ENCODE results near the gene GJD3. TPM values are rescaled to one million over a fixed set of nuclear protein-coding genes. Genes with fewer than 3 reads are reported as not detected.

Gene GJD3
- total RNA-seq, 1 donor from 2014 or later: not detected

DNA sequence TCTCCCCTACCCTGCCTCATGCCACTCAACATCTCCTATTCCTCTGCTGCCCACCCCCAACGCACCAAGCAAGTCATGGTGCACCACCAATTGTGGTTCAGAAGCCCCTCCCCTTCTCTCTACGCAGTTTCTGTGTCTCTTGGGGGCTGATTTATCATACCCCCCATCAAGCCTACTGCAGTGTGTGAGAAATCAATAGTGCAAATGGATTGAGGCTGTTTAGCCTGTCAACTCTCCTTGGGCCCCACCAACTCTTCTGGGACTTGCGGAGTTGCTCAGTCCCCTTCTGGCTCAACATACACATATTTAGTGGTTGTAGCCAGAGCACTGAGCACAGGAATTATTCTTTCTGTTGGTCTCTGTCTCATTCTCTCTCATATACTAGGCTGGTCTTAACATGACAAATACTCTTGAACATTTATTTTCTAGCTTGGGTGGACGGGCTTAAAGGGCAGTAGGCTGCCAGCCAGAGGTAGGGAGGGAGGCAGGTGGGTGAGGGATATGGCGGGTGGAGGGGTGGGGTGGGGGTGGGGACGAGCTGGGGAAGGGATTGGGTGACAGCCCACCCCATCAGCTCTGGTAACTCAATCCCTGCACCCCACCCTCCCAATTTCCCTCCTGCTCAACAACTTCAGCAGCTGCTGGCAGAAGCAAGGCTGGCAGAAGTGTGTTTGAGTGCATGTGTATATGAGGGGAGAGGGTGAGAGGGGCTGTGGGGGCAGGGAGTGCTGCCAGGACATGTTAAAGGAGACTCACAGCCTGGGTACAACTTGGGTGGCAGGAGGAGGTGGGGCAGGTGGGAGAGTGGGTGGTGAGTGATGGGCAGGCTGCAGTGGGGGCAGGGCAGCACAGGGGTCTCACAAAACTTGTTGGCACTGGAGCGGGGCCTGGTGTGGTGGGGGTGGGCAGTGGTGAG is 50.6 kb downstream of the GJD3 start:
- DNase-seq (ENCODE audit: low read depth): peak; percentile 65

Other genes starting within 250 kb of the GJD3 start
- 104 and 111 TPM in 2 replicates for gene MSL1, start 242.8 kb downstream of the GJD3 start, total RNA-seq
- gene CASC3, start 224.2 kb downstream of the GJD3 start, total RNA-seq: 35.0 and 49.0 TPM in 2 replicates
- 1.1 and 1.9 TPM in 2 replicates for gene RAPGEFL1, start 187.3 kb downstream of the GJD3 start, total RNA-seq
- gene WIPF2, start 145.4 kb downstream of the GJD3 start, total RNA-seq: 3.7 and 3.8 TPM in 2 replicates
- 2.6 and 3.8 TPM in 2 replicates for gene CDC6, start 76.9 kb downstream of the GJD3 start, total RNA-seq
- gene RARA, start 55.6 kb downstream of the GJD3 start, total RNA-seq: 37.2 and 39.2 TPM in 2 replicates
- 2.2 and 2.3 TPM in 2 replicates for gene TOP2A, start 53.2 kb upstream of the GJD3 start, total RNA-seq
- gene IGFBP4, start 78.7 kb upstream of the GJD3 start, total RNA-seq: 37.4 and 41.3 TPM in 2 replicates
- gene TNS4, start 136.9 kb upstream of the GJD3 start, total RNA-seq: not detected in 2 replicates
- gene CCR7, start 200.7 kb upstream of the GJD3 start, total RNA-seq: 0.05 TPM in 1 of 2 replicates, not detected in the other

Measured in myocyte (in vitro differentiated cells).